SK-N-SH (cell line): ENCODE measurements around the gene MPPED2. TPM values are rescaled to one million over a fixed set of nuclear protein-coding genes. Genes with fewer than 3 reads are reported as not detected.

ENCODE experiments used
- CTCF ChIA-PET: fragments of 300-600, 350-600 bp; formaldehyde crosslinking; extraction: SDS; loops from one replicate; lab custom pipeline; 2021; lab: Yijun Ruan, JAX
- POLR2A ChIA-PET: fragments of 350-600 bp; sonication (Branson Sonifier 250); formaldehyde crosslinking; extraction: SDS; loops from one replicate; lab custom pipeline; 2020; ENCODE audit warnings: antibody characterized with exemption, inconsistent platforms; lab: Yijun Ruan, JAX
- DNase-seq: peaks from one replicate; pipeline ENCODE4 v3.0.0; 2012
- H2AFZ ChIP-seq: fragments of 200-600 bp; sonication (generic); 2 replicates; pipeline ENCODE4 v1.8.1; 2016; ENCODE audit warnings: antibody characterized with exemption, mild to moderate bottlenecking, low read depth
- H3F3A ChIP-seq: fragments of 200-600 bp; sonication (generic); replicated peaks from 2 replicates; pipeline ENCODE3; 2016; ENCODE audit warnings: antibody characterized with exemption, mild to moderate bottlenecking; ENCODE audit not compliant: insufficient read depth
- H3K27ac ChIP-seq, 2 experiments: fragments of 200-500 bp in 1 of 2; fragments of 200-600 bp in 1 of 2; sonication (Bioruptor generic) in 1 of 2; sonication (generic), shearing (Covaris generic) in 1 of 2; 2 replicates each; pipeline versions ENCODE4 v1.5.1 to v1.6.1; 2014 to 2016; ENCODE audit warnings: low read depth in 2 of 2, inconsistent platforms in 1 of 2, low read length in 1 of 2, mild to moderate bottlenecking in 1 of 2, mixed read lengths in 1 of 2
- H3K27me3 ChIP-seq: fragments of 200-600 bp; sonication (generic), shearing (Covaris generic); 2 replicates; pipeline ENCODE4 v1.6.1; 2016; ENCODE audit warnings: mixed run types; ENCODE audit not compliant: insufficient read depth
- H3K36me3 ChIP-seq, 2 experiments: fragments of 200-500 bp in 1 of 2; fragments of 200-600 bp in 1 of 2; sonication (Bioruptor generic) in 1 of 2; sonication (generic) in 1 of 2; replicated peaks in 1 of 2; 2 replicates each; pipeline versions ENCODE3 to v1.5.1; 2014 to 2016; ENCODE audit warnings: low read length in 1 of 2, mild to moderate bottlenecking in 1 of 2; ENCODE audit not compliant: insufficient read depth in 2 of 2, control insufficient read depth in 1 of 2
- H3K4me1 ChIP-seq, 2 experiments: fragments of 200-500 bp in 1 of 2; fragments of 200-600 bp in 1 of 2; sonication (Bioruptor generic) in 1 of 2; sonication (generic), shearing (Covaris generic) in 1 of 2; 2 replicates each; pipeline versions ENCODE4 v1.5.1 to v1.6.1; 2014 to 2016; ENCODE audit warnings: low read depth in 1 of 2, low read length in 1 of 2, mixed run types in 1 of 2; ENCODE audit not compliant: insufficient read depth in 2 of 2, control insufficient read depth in 1 of 2
- H3K4me2 ChIP-seq: fragments of 200-600 bp; sonication (generic), shearing (Covaris generic); 2 replicates; pipeline ENCODE4 v1.6.1; 2017; ENCODE audit warnings: mixed run types
- H3K4me3 ChIP-seq, 2 experiments: fragments of 200-500 bp in 1 of 2; fragments of 200-600 bp in 1 of 2; sonication (Bioruptor generic) in 1 of 2; sonication (generic), shearing (Covaris generic) in 1 of 2; 2 replicates each; pipeline versions ENCODE4 v1.5.1 to v1.8.1; 2014 to 2016; ENCODE audit warnings: low read depth in 2 of 2, inconsistent platforms in 1 of 2, low read length in 1 of 2, mild to moderate bottlenecking in 1 of 2, mixed read lengths in 1 of 2, moderate library complexity in 1 of 2
- H3K79me2 ChIP-seq: fragments of 200-600 bp; sonication (generic); 2 replicates; pipeline ENCODE4 v1.8.1; 2017; ENCODE audit warnings: mild to moderate bottlenecking; ENCODE audit not compliant: insufficient read depth
- H3K9ac ChIP-seq: fragments of 200-600 bp; sonication (generic); 2 replicates; pipeline ENCODE4 v1.6.1; 2017; ENCODE audit warnings: mixed run types
- H3K9me2 ChIP-seq: fragments of 200-600 bp; sonication (generic); 2 replicates; pipeline ENCODE4 v1.6.1; 2017; ENCODE audit warnings: mixed run types
- H3K9me3 ChIP-seq: fragments of 200-600 bp; sonication (generic); 2 replicates; pipeline ENCODE4 v1.6.1; 2017; ENCODE audit warnings: mixed run types, mild to moderate bottlenecking, moderate library complexity
- H4K20me1 ChIP-seq: fragments of 200-600 bp; sonication (generic); 2 replicates; pipeline ENCODE4 v1.6.1; 2017; ENCODE audit warnings: mild to moderate bottlenecking, mixed run types; ENCODE audit not compliant: insufficient read depth
- ELF1 ChIP-seq: IDR thresholded peaks from 2 replicates; pipeline ENCODE4 v1.4.0; 2012
- EP300 ChIP-seq, 2 experiments: IDR thresholded peaks; 2 replicates each; pipeline versions ENCODE4 v1.4.0 to v1.6.1; 2012; ENCODE audit warnings: borderline replicate concordance in 1 of 2, low read depth in 1 of 2, low read length in 1 of 2
- EZH2phosphoT487 ChIP-seq: fragments of 200-600 bp; sonication (generic); IDR thresholded peaks from 2 replicates; pipeline ENCODE4 v1.6.1; 2017; ENCODE audit warnings: low read depth, mixed run types, mild to moderate bottlenecking, antibody characterized with exemption, moderate library complexity, borderline replicate concordance
- FOXM1 ChIP-seq: IDR thresholded peaks from 2 replicates; pipeline ENCODE4 v1.4.0; 2012; ENCODE audit warnings: low read depth, mild to moderate bottlenecking
- GABPA ChIP-seq: IDR thresholded peaks from 2 replicates; pipeline ENCODE4 v1.4.0; 2012; ENCODE audit warnings: low read depth, mild to moderate bottlenecking
- GATA2 ChIP-seq: sonication (generic); formaldehyde crosslinking; IDR thresholded peaks from 2 replicates; pipeline ENCODE4 v1.5.0; 2020; ENCODE audit warnings: mild to moderate bottlenecking, missing genetic modification reagents
- JUND ChIP-seq: IDR thresholded peaks from 2 replicates; pipeline ENCODE4 v1.4.0; 2012
- MXI1 ChIP-seq: IDR thresholded peaks from 2 replicates; pipeline ENCODE4 v1.6.1; 2012; ENCODE audit warnings: mild to moderate bottlenecking, low read depth, low read length, improper control_type of control experiment
- NFIC ChIP-seq: IDR thresholded peaks from 2 replicates; pipeline ENCODE4 v1.4.0; 2012; ENCODE audit warnings: borderline replicate concordance
- NRF1 ChIP-seq: IDR thresholded peaks from 2 replicates; pipeline ENCODE4 v1.6.1; 2012; ENCODE audit warnings: low read depth, mild to moderate bottlenecking, low read length
- POLR2AphosphoS5 ChIP-seq: IDR thresholded peaks from 2 replicates; pipeline ENCODE4 v1.6.1; 2012; ENCODE audit warnings: low read depth, low read length
- RAD21 ChIP-seq: IDR thresholded peaks from 2 replicates; pipeline ENCODE4 v1.6.1; 2012; ENCODE audit warnings: mild to moderate bottlenecking, low read length
- RCOR1 ChIP-seq: fragments of 150-350 bp; IDR thresholded peaks from 2 replicates; pipeline ENCODE4 v1.6.1; 2017; ENCODE audit warnings: antibody characterized with exemption, low read length
- TAF1 ChIP-seq: IDR thresholded peaks from 2 replicates; pipeline ENCODE4 v1.6.1; 2012; ENCODE audit warnings: low read depth, mild to moderate bottlenecking, low read length, moderate library complexity, borderline replicate concordance
- TCF12 ChIP-seq: IDR thresholded peaks from 2 replicates; pipeline ENCODE4 v1.4.0; 2012
- USF1 ChIP-seq: IDR thresholded peaks from 2 replicates; pipeline ENCODE4 v1.4.0; 2012; ENCODE audit warnings: low read depth, borderline replicate concordance
- USF2 ChIP-seq: fragments of 150-350 bp; IDR thresholded peaks from 2 replicates; pipeline ENCODE4 v1.6.1; 2017; ENCODE audit warnings: antibody characterized with exemption, low read length, low read depth, borderline replicate concordance
- WGBS: methylation state at CpG from one replicate; pipeline ENCODE4 v1.1.6; 2017; ENCODE audit warnings: low lambda C conversion rate; 5-methylcytosine and 5-hydroxymethylcytosine counted together
- polyA plus RNA-seq, 3 experiments: library from polyadenylated mRNA; depleted of rRNA; stranded (reverse); fragments of >200 nt; gene quantifications; 2 replicates each; pipeline ENCODE4 v1.2.3, GENCODE V29; 2012
- TF ChIP-seq, protein P1 (sequence below): fragments of 150-350 bp; IDR thresholded peaks from 2 replicates; pipeline ENCODE4 v1.6.1; 2016; ENCODE audit warnings: mild to moderate bottlenecking, low read depth, low read length
- TF ChIP-seq, protein P2 (sequence below): IDR thresholded peaks from 2 replicates; pipeline ENCODE4 v1.6.1; 2012; ENCODE audit warnings: mild to moderate bottlenecking, low read depth, low read length, moderate library complexity
- TF ChIP-seq, protein P3 (sequence below): fragments of 200-600 bp; sonication (generic); IDR thresholded peaks from 2 replicates; pipeline ENCODE4 v1.6.1; 2017; ENCODE audit warnings: antibody characterized with exemption, mild to moderate bottlenecking, moderate library complexity

MPPED2 gene
- polyA plus RNA-seq, 1 of the 3 experiments (the other 2 are of a cell fraction) = 0.05 TPM

DNA sequence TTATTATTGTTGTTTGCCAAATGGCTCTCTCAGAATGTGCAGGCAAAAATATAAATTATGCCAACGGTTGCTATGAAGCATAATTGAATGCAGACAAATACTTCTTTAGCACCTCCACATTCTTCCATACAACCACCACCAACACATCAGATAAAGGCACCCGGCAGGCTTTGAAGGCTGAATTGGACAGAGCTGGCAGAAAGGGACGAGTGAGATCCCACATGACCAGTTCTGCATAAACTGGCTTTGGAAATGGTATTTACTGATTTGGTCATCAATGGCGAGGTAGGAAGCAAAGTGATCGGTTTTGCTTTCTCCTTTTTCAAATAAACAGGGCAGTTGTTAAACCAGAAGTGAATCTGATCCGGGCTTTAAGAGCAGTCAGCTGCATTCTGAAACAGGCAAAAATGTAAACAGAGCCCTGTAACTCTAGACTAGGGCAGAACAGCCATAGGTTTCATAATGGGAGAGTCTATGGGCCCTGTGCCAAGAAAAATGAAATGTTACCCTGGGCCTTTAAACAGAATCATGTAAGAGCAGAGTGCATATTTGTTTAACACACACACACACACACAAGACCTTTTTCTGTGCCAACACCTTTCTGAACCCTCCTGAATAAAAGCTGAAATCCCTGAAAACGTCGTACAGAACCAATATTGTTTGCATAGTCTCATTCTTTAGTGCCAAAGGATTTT lies 97.7 kb downstream of the MPPED2 start:
- H3K36me3 ChIP-seq = no peaks in the 10 kb centered on the region
- H3K4me2 ChIP-seq = peak overlapping the region; percentile 28; the same call in 1 of the 2 replicates
- DNase-seq = peak; percentile 42
- no peaks in the 10 kb centered on the region for H3K27me3 ChIP-seq
- H3K4me3 ChIP-seq = no peak overlapping the region
- peaks cover 7% of the 10 kb centered on the region in 2 experiments; a peak in 2 of 4 replicates for H3K4me1 ChIP-seq
- H3F3A ChIP-seq = no peaks in the 10 kb centered on the region
- no peaks in the 10 kb centered on the region for H3K9me2 ChIP-seq
- H3K9me3 ChIP-seq = no peaks in the 10 kb centered on the region
- H3K27ac ChIP-seq = peak overlapping the region in 1 of 2 experiments; percentile 40; a peak in 1 of 4 replicates
- 24% methylated on average over 8 of the region's 8 CpGs for WGBS
- ChIA-PET POLR2A (no interaction called here), CTCF (interaction anchor here (0.6 kb wide), 1 partner anchor 373 kb away, joined by 3 read pairs; no protein-coding TSS in a partner anchor)
- H2AFZ ChIP-seq = no peak overlapping the region
- no peaks in the 10 kb centered on the region for H3K79me2 ChIP-seq
- no peak overlapping the region for H3K9ac ChIP-seq
- H4K20me1 ChIP-seq = no peaks in the 10 kb centered on the region
- no peak for TF ChIP-seq GABPA
- TF ChIP-seq, protein P1, sequence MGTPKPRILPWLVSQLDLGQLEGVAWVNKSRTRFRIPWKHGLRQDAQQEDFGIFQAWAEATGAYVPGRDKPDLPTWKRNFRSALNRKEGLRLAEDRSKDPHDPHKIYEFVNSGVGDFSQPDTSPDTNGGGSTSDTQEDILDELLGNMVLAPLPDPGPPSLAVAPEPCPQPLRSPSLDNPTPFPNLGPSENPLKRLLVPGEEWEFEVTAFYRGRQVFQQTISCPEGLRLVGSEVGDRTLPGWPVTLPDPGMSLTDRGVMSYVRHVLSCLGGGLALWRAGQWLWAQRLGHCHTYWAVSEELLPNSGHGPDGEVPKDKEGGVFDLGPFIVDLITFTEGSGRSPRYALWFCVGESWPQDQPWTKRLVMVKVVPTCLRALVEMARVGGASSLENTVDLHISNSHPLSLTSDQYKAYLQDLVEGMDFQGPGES = no peak
- no peak for TF ChIP-seq JUND
- TF ChIP-seq ELF1 = no peak
- no peak for TF ChIP-seq RCOR1
- no peak for TF ChIP-seq USF1
- TF ChIP-seq, protein P2, sequence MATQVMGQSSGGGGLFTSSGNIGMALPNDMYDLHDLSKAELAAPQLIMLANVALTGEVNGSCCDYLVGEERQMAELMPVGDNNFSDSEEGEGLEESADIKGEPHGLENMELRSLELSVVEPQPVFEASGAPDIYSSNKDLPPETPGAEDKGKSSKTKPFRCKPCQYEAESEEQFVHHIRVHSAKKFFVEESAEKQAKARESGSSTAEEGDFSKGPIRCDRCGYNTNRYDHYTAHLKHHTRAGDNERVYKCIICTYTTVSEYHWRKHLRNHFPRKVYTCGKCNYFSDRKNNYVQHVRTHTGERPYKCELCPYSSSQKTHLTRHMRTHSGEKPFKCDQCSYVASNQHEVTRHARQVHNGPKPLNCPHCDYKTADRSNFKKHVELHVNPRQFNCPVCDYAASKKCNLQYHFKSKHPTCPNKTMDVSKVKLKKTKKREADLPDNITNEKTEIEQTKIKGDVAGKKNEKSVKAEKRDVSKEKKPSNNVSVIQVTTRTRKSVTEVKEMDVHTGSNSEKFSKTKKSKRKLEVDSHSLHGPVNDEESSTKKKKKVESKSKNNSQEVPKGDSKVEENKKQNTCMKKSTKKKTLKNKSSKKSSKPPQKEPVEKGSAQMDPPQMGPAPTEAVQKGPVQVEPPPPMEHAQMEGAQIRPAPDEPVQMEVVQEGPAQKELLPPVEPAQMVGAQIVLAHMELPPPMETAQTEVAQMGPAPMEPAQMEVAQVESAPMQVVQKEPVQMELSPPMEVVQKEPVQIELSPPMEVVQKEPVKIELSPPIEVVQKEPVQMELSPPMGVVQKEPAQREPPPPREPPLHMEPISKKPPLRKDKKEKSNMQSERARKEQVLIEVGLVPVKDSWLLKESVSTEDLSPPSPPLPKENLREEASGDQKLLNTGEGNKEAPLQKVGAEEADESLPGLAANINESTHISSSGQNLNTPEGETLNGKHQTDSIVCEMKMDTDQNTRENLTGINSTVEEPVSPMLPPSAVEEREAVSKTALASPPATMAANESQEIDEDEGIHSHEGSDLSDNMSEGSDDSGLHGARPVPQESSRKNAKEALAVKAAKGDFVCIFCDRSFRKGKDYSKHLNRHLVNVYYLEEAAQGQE = no peak
- no peak for TF ChIP-seq NRF1
- no peak for TF ChIP-seq EP300 (IDR thresholded peaks at IDR 0.05; ENCODE audit: borderline replicate concordance in 1 of 2, low read depth in 1 of 2, low read length in 1 of 2)
- no peak for TF ChIP-seq TCF12
- TF ChIP-seq GATA2 (CRISPR knock-in tag) = no peak
- TF ChIP-seq POLR2AphosphoS5 = no peak
- TF ChIP-seq EZH2phosphoT487 = no peak
- TF ChIP-seq, protein P3, sequence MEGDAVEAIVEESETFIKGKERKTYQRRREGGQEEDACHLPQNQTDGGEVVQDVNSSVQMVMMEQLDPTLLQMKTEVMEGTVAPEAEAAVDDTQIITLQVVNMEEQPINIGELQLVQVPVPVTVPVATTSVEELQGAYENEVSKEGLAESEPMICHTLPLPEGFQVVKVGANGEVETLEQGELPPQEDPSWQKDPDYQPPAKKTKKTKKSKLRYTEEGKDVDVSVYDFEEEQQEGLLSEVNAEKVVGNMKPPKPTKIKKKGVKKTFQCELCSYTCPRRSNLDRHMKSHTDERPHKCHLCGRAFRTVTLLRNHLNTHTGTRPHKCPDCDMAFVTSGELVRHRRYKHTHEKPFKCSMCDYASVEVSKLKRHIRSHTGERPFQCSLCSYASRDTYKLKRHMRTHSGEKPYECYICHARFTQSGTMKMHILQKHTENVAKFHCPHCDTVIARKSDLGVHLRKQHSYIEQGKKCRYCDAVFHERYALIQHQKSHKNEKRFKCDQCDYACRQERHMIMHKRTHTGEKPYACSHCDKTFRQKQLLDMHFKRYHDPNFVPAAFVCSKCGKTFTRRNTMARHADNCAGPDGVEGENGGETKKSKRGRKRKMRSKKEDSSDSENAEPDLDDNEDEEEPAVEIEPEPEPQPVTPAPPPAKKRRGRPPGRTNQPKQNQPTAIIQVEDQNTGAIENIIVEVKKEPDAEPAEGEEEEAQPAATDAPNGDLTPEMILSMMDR = no peak
- TF ChIP-seq RAD21 = no peak
- no peak for TF ChIP-seq TAF1
- no peak; the same call in 1 of the 2 replicates for TF ChIP-seq MXI1
- no peak for TF ChIP-seq NFIC
- no peak for TF ChIP-seq FOXM1
- TF ChIP-seq USF2 = no peak
